Tongue (tissue), 2 donors: ENCODE data around the gene TNRC18. TPM values are rescaled to one million over a fixed set of nuclear protein-coding genes. Genes with fewer than 3 reads are reported as not detected.
A peak's percentile ranks its signal among the peaks of the same experiment; 100 is the strongest.
"Not testable (repeated sequence)": the region's sequence is repeated elsewhere in the genome, so short reads cannot be mapped to it uniquely, and the experiment has no call there.

Experiments
- DNase-seq: peaks from one replicate; pipeline ENCODE4 v3.0.0-alpha.2; 2015
- total RNA-seq: library from RNA; depleted of rRNA; stranded (reverse); fragments of >200 nt; gene quantifications from one replicate; pipeline ENCODE4 v1.2.3, GENCODE V29; 2014

Gene TNRC18
- 63.0 TPM for total RNA-seq

- DNase-seq, result no peak
Measured at GRCh38 chr7:5423306-5423975, at the start of gene TNRC18. Gene TNRC18 (minus strand): TSS chr7:5423834. CDS start chr7:5421246, 2,588 bp downstream.

- DNase-seq, result no peak
Measured at GRCh38 chr7:5472432-5473315, 49.0 kb upstream of the TNRC18 start.

GRCh38 chr7:5471623-5472022 is 48.0 kb upstream of the TNRC18 start:
- not testable (repeated sequence) for DNase-seq

- DNase-seq, result no peak
Measured at GRCh38 chr7:5470816-5471215, 47.2 kb upstream of the TNRC18 start.

- no peak for DNase-seq
Measured at GRCh38 chr7:5470167-5470532, 46.5 kb upstream of the TNRC18 start.

GRCh38 chr7:5469375-5470166 is 45.9 kb upstream of the TNRC18 start:
- no peak for DNase-seq

- DNase-seq, result no peak
Measured at GRCh38 chr7:5467645-5468044, 44.0 kb upstream of the TNRC18 start.

- no peak for DNase-seq
Measured at GRCh38 chr7:5466551-5466950, 42.9 kb upstream of the TNRC18 start.

GRCh38 chr7:5463031-5463430 is 39.4 kb upstream of the TNRC18 start:
- DNase-seq, result no peak

- no peak for DNase-seq
Measured at GRCh38 chr7:5462216-5462615, 38.6 kb upstream of the TNRC18 start.

GRCh38 chr7:5458921-5459480 is 35.4 kb upstream of the TNRC18 start:
- no peak for DNase-seq

- DNase-seq, result no peak
Measured at GRCh38 chr7:5457245-5457735, 33.7 kb upstream of the TNRC18 start.

GRCh38 chr7:5456409-5456808 is 32.8 kb upstream of the TNRC18 start:
- DNase-seq, result no peak

- no peak for DNase-seq
Measured at GRCh38 chr7:5455581-5456219, 32.1 kb upstream of the TNRC18 start.

- no peak for DNase-seq
Measured at GRCh38 chr7:5455175-5455574, 31.5 kb upstream of the TNRC18 start.

GRCh38 chr7:5454485-5454884 is 30.9 kb upstream of the TNRC18 start:
- DNase-seq, result no peak

GRCh38 chr7:5453566-5454075 is 30.0 kb upstream of the TNRC18 start:
- DNase-seq, result no peak

- peak; percentile 46 for DNase-seq
Measured at GRCh38 chr7:5452937-5453540, 29.4 kb upstream of the TNRC18 start.

GRCh38 chr7:5452470-5452899 is 28.9 kb upstream of the TNRC18 start:
- no peak for DNase-seq

- no peak for DNase-seq
Measured at GRCh38 chr7:5451391-5451790, 27.8 kb upstream of the TNRC18 start.
